Measurements from ENCODE around the gene GPR137. TPM values are rescaled to one million over a fixed set of nuclear protein-coding genes. Genes with fewer than 3 reads are reported as not detected.

Gene GPR137
- total and polyA plus RNA-seq, 8 donors: 2.9 to 58.8 (median 20.0) TPM

GRCh38 chr11:64333556-64333955 lies 47.9 kb downstream of the GPR137 start:
- intact Hi-C loops (cut with DNase I; ENCODE audit: low total_unique reads): no loop called here

GRCh38 chr11:64334764-64335735 lies 49.4 kb downstream of the GPR137 start:
- Histone ChIP-seq H3K27ac (peak overlapping the region in 3 of 5 donors; percentile 9 to 41 (median 18)), H3K9me3 (no peaks in the 10 kb centered on the region), H3K4me1 (peaks cover 9 to 40% (median 24%) of the 10 kb centered on the region in 4 donors), H3K4me3 (no peak overlapping the region), H3K27me3 (no peaks in the 10 kb centered on the region), H3K36me3 (no peaks in the 10 kb centered on the region)
- DNase-seq: peak; percentile 57 to 92
- intact Hi-C loops (cut with DNase I; ENCODE audit: low total_unique reads): no loop called here
- TF ChIP-seq CTCF (IDR thresholded peaks at IDR 0.05) (no peak), POLR2A (IDR thresholded peaks at IDR 0.05) (no peak), EP300 (IDR thresholded peaks at IDR 0.05) (no peak), POLR2AphosphoS5 (IDR thresholded peaks at IDR 0.05) (peak in 1 of 3 donors; percentile 51)
- WGBS, 5 donors: 45 to 70% (median 55%) methylated on average over 12 to 13 of the region's 13 CpGs

More at GRCh38 chr11:64333556-64333955, 47.9 kb downstream of the GPR137 start:
- no peak for TF ChIP-seq EP300 (IDR thresholded peaks at IDR 0.05)
- TF ChIP-seq POLR2AphosphoS5 (IDR thresholded peaks at IDR 0.05): no peak
- no peak for TF ChIP-seq POLR2A (IDR thresholded peaks at IDR 0.05)
- TF ChIP-seq CTCF (IDR thresholded peaks at IDR 0.05): no peak
- Histone ChIP-seq H3K4me1 (peaks cover 9 to 45% (median 35%) of the 10 kb centered on the region in 4 donors), H3K9me3 (no peaks in the 10 kb centered on the region), H3K27me3 (no peaks in the 10 kb centered on the region), H3K4me3 (no peak overlapping the region), H3K27ac (no peak overlapping the region), H3K36me3 (no peaks in the 10 kb centered on the region)
- no peak for DNase-seq
- WGBS, 5 donors: 85 to 94% (median 89%) methylated on average over 8 of the region's 8 CpGs

GRCh38 chr11:64337538-64338249 lies 52.0 kb downstream of the GPR137 start:
- no peaks in the 10 kb centered on the region for H3K27me3 ChIP-seq
- no peak overlapping the region for H3K4me3 ChIP-seq
- intact Hi-C loops (cut with DNase I; ENCODE audit: low total_unique reads): no loop called here
- no peak for DNase-seq
- no peaks in the 10 kb centered on the region for H3K9me3 ChIP-seq
- peaks cover 7 to 44% (median 20%) of the 10 kb centered on the region in 4 donors for H3K4me1 ChIP-seq
- no peaks in the 10 kb centered on the region for H3K36me3 ChIP-seq
- 71 to 85% (median 77%) methylated on average over 8 of the region's 8 CpGs for WGBS, 5 donors
- TF ChIP-seq POLR2AphosphoS5 (IDR thresholded peaks at IDR 0.05): no peak
- no peak for TF ChIP-seq EP300 (IDR thresholded peaks at IDR 0.05)
- TF ChIP-seq CTCF (IDR thresholded peaks at IDR 0.05): no peak
- TF ChIP-seq POLR2A (IDR thresholded peaks at IDR 0.05): no peak
- no peak overlapping the region for H3K27ac ChIP-seq

- Histone ChIP-seq H3K36me3 (peaks cover 0 to under 1% (median 0%) of the 10 kb centered on the region in 4 donors), H3K9me3 (no peaks in the 10 kb centered on the region), H3K27ac (peak overlapping the region in 2 of 5 donors; percentile 18 to 65), H3K27me3 (no peaks in the 10 kb centered on the region), H3K4me1 (peaks cover 13 to 54% (median 29%) of the 10 kb centered on the region in 4 donors), H3K4me3 (no peak overlapping the region)
- TF ChIP-seq POLR2A (IDR thresholded peaks at IDR 0.05): no peak
- no peak for TF ChIP-seq POLR2AphosphoS5 (IDR thresholded peaks at IDR 0.05)
- TF ChIP-seq EP300 (IDR thresholded peaks at IDR 0.05): no peak
- no peak for DNase-seq
- 79 to 91% (median 88%) methylated on average over 7 to 8 of the region's 8 CpGs for WGBS, 5 donors
- intact Hi-C loops (cut with DNase I; ENCODE audit: low total_unique reads): no loop called here
These were observed 53.1 kb downstream of the GPR137 start for GRCh38 chr11:64338716-64339115.

Small RNAs within 50 kb of the gene (small RNA-seq; reads per million reads assigned to genes)
- 0 reads per million in 4 donors for gene RF00019

Other genes starting within 250 kb of the GPR137 start
- 1 to 10 TPM in 1 of 5 donors, under 1 TPM in 1, not detected in 3; 0.73 to 1.3 TPM for gene FLRT1, start 249.9 kb upstream of the GPR137 start, total RNA-seq
- gene FLRT1, start 249.9 kb upstream of the GPR137 start, polyA plus RNA-seq: under 1 TPM in 2 of 3 donors, not detected in 1; 0.12 to 0.28 TPM
- 10 to 100 TPM; 18.0 to 52.1 (median 41.2) TPM for gene MACROD1, start 119.7 kb upstream of the GPR137 start, total RNA-seq
- 100 to 1,000 TPM in 2 of 3 donors, 10 to 100 TPM in 1; 59.1 to 283 (median 156) TPM for gene MACROD1, start 119.7 kb upstream of the GPR137 start, polyA plus RNA-seq
- gene STIP1, start 99.7 kb upstream of the GPR137 start, total RNA-seq: 100 to 1,000 TPM in 1 of 5 donors, 10 to 100 TPM in 4; 27.4 to 259 (median 68.1) TPM
- 10 to 100 TPM; 51.5 to 56.2 (median 53.2) TPM for gene STIP1, start 99.7 kb upstream of the GPR137 start, polyA plus RNA-seq
- gene FERMT3, start 79.1 kb upstream of the GPR137 start, total RNA-seq: 10 to 100 TPM; 11.9 to 30.3 (median 17.9) TPM
- 10 to 100 TPM; 12.4 to 31.9 (median 19.5) TPM for gene FERMT3, start 79.1 kb upstream of the GPR137 start, polyA plus RNA-seq
- gene TRPT1, start 59.7 kb upstream of the GPR137 start, total RNA-seq: 100 to 1,000 TPM in 2 of 5 donors, 10 to 100 TPM in 3; 15.2 to 425 (median 63.8) TPM
- gene TRPT1, start 59.7 kb upstream of the GPR137 start, polyA plus RNA-seq: 10 to 100 TPM; 75.8 to 83.5 (median 79.7) TPM
- 100 to 1,000 TPM in 4 of 5 donors, 10 to 100 TPM in 1; 35.1 to 363 (median 124) TPM for gene NUDT22, start 59.6 kb upstream of the GPR137 start, total RNA-seq
- gene NUDT22, start 59.6 kb upstream of the GPR137 start, polyA plus RNA-seq: 100 to 1,000 TPM in 1 of 3 donors, 10 to 100 TPM in 2; 62.4 to 143 (median 76.2) TPM
- gene DNAJC4, start 55.3 kb upstream of the GPR137 start, total RNA-seq: 10 to 100 TPM in 4 of 5 donors, 1 to 10 TPM in 1; 8.3 to 61.8 (median 14.9) TPM
- 100 to 1,000 TPM in 2 of 3 donors, 10 to 100 TPM in 1; 69.8 to 115 (median 106) TPM for gene DNAJC4, start 55.3 kb upstream of the GPR137 start, polyA plus RNA-seq
- gene VEGFB, start 51.3 kb upstream of the GPR137 start, total RNA-seq: 100 to 1,000 TPM in 1 of 5 donors, 10 to 100 TPM in 3, 1 to 10 TPM in 1; 2.9 to 167 (median 17.4) TPM
- gene VEGFB, start 51.3 kb upstream of the GPR137 start, polyA plus RNA-seq: 100 to 1,000 TPM in 1 of 3 donors, 10 to 100 TPM in 2; 86.4 to 132 (median 97.7) TPM
- gene FKBP2, start 44.8 kb upstream of the GPR137 start, total RNA-seq: 10 to 100 TPM; 15.2 to 66.8 (median 47.7) TPM
- gene FKBP2, start 44.8 kb upstream of the GPR137 start, polyA plus RNA-seq: 100 to 1,000 TPM; 140 to 257 (median 251) TPM
- 100 to 1,000 TPM in 1 of 5 donors, 10 to 100 TPM in 4; 39.3 to 179 (median 65.9) TPM for gene PPP1R14B, start 38.9 kb upstream of the GPR137 start, total RNA-seq
- 100 to 1,000 TPM in 2 of 3 donors, 10 to 100 TPM in 1; 80.6 to 234 (median 190) TPM for gene PPP1R14B, start 38.9 kb upstream of the GPR137 start, polyA plus RNA-seq
- 100 to 1,000 TPM in 1 of 5 donors, 10 to 100 TPM in 4; 14.0 to 154 (median 27.4) TPM for gene PLCB3, start 34.3 kb upstream of the GPR137 start, total RNA-seq
- gene PLCB3, start 34.3 kb upstream of the GPR137 start, polyA plus RNA-seq: 10 to 100 TPM; 12.2 to 14.3 (median 14.1) TPM
- gene BAD, start 1.2 kb upstream of the GPR137 start, total RNA-seq: 100 to 1,000 TPM in 1 of 5 donors, 10 to 100 TPM in 4; 40.4 to 343 (median 70.1) TPM
- gene BAD, start 1.2 kb upstream of the GPR137 start, polyA plus RNA-seq: 100 to 1,000 TPM; 114 to 207 (median 137) TPM
- gene KCNK4, start 5.5 kb downstream of the GPR137 start, total RNA-seq: not detected
- gene KCNK4, start 5.5 kb downstream of the GPR137 start, polyA plus RNA-seq: not detected
- gene CATSPERZ, start 14.5 kb downstream of the GPR137 start, total RNA-seq: 10 to 100 TPM in 1 of 5 donors, not detected in 4; 11.3 TPM
- gene CATSPERZ, start 14.5 kb downstream of the GPR137 start, polyA plus RNA-seq: 1 to 10 TPM in 2 of 3 donors, under 1 TPM in 1; 0.18 to 5.2 (median 1.7) TPM
- 100 to 1,000 TPM in 3 of 5 donors, 10 to 100 TPM in 2; 45.5 to 685 (median 142) TPM for gene ESRRA, start 19.7 kb downstream of the GPR137 start, total RNA-seq
- 10 to 100 TPM; 63.5 to 86.6 (median 82.5) TPM for gene ESRRA, start 19.7 kb downstream of the GPR137 start, polyA plus RNA-seq
- 100 to 1,000 TPM in 2 of 5 donors, 10 to 100 TPM in 3; 50.8 to 181 (median 99.9) TPM for gene TRMT112, start 31.7 kb downstream of the GPR137 start, total RNA-seq
- gene TRMT112, start 31.7 kb downstream of the GPR137 start, polyA plus RNA-seq: 100 to 1,000 TPM; 271 to 337 (median 328) TPM
- 100 to 1,000 TPM in 3 of 5 donors, 10 to 100 TPM in 1, 1 to 10 TPM in 1; 9.3 to 254 (median 125) TPM for gene PRDX5, start 32.3 kb downstream of the GPR137 start, total RNA-seq
- gene PRDX5, start 32.3 kb downstream of the GPR137 start, polyA plus RNA-seq: 100 to 1,000 TPM; 462 to 725 (median 673) TPM
- gene CCDC88B, start 54.4 kb downstream of the GPR137 start, total RNA-seq: 100 to 1,000 TPM in 1 of 5 donors, 10 to 100 TPM in 1, 1 to 10 TPM in 3; 1.8 to 137 (median 7.6) TPM
- gene CCDC88B, start 54.4 kb downstream of the GPR137 start, polyA plus RNA-seq: 10 to 100 TPM; 37.4 to 57.7 (median 38.8) TPM
- 100 to 1,000 TPM in 1 of 5 donors, 10 to 100 TPM in 4; 15.4 to 103 (median 81.1) TPM for gene RPS6KA4, start 73.3 kb downstream of the GPR137 start, total RNA-seq
- 10 to 100 TPM; 18.5 to 22.8 (median 20.2) TPM for gene RPS6KA4, start 73.3 kb downstream of the GPR137 start, polyA plus RNA-seq

All from stomach (tissue), 9 donors.